ENCODE results near the gene MRPS35.

MRPS35 gene

DNA sequence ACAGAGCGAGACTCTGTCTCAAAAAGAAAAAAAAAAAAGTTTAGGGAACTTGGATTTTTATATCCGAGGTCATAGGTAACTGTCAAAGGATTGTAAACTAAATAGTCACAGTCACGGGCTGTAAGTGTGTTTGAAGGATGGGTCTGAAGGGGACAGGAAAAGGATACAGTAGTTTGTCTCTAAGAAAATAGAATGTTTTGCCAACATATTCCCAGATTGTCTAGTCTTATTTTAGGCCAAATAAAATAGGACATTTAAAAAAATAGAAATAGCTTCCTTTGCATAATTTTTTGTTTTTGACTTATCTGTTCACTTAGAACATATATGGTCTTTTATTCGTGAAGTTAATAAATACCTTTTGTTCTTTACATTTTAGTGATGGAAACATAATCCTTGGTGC, 38.6 kb upstream of the MRPS35 start:
- no peak for TF ChIP-seq FOXP2 (optimal IDR thresholded peaks at IDR 0.05; ENCODE audit: borderline replicate concordance, extremely low read depth, extremely low read length, insufficient read depth)
- no peak for TF ChIP-seq SIN3A (IDR thresholded peaks at IDR 0.05; ENCODE audit: borderline replicate concordance, insufficient read depth, low read length)
- no peak for TF ChIP-seq TAF1 (IDR thresholded peaks at IDR 0.05; ENCODE audit: borderline replicate concordance, insufficient read depth, low read length)

DNA sequence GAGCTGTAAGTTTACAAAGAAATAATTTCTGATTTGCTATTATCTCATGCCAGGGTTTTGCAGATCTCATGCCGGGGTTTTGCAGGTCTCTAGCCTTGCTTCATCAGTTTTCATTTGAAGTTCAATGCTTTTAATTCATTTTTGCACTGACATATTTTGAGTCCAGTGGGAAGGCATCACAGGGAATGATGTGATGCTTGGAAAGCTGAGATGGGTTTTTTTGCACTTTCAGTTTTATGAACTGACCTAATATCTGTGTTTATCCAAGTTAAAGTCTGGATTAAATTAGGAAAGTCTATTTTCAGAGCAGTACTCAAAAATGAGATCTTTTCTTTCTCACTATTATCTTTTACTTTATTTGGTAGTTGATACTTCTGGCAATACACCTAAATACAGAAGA, 38.0 kb upstream of the MRPS35 start:
- TF ChIP-seq, protein P1, sequence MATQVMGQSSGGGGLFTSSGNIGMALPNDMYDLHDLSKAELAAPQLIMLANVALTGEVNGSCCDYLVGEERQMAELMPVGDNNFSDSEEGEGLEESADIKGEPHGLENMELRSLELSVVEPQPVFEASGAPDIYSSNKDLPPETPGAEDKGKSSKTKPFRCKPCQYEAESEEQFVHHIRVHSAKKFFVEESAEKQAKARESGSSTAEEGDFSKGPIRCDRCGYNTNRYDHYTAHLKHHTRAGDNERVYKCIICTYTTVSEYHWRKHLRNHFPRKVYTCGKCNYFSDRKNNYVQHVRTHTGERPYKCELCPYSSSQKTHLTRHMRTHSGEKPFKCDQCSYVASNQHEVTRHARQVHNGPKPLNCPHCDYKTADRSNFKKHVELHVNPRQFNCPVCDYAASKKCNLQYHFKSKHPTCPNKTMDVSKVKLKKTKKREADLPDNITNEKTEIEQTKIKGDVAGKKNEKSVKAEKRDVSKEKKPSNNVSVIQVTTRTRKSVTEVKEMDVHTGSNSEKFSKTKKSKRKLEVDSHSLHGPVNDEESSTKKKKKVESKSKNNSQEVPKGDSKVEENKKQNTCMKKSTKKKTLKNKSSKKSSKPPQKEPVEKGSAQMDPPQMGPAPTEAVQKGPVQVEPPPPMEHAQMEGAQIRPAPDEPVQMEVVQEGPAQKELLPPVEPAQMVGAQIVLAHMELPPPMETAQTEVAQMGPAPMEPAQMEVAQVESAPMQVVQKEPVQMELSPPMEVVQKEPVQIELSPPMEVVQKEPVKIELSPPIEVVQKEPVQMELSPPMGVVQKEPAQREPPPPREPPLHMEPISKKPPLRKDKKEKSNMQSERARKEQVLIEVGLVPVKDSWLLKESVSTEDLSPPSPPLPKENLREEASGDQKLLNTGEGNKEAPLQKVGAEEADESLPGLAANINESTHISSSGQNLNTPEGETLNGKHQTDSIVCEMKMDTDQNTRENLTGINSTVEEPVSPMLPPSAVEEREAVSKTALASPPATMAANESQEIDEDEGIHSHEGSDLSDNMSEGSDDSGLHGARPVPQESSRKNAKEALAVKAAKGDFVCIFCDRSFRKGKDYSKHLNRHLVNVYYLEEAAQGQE (IDR thresholded peaks at IDR 0.05; ENCODE audit: insufficient read depth in 1 of 2, low read depth in 2 of 2, low read length in 2 of 2), result no peak
- TF ChIP-seq FOXP2 (optimal IDR thresholded peaks at IDR 0.05; ENCODE audit: borderline replicate concordance, extremely low read depth, extremely low read length, insufficient read depth) (no peak), TAF1 (IDR thresholded peaks at IDR 0.05; ENCODE audit: borderline replicate concordance, insufficient read depth, low read length) (no peak), POLR2AphosphoS5 (IDR thresholded peaks at IDR 0.05; ENCODE audit: low read depth, low read length) (no peak), SIN3A (IDR thresholded peaks at IDR 0.05; ENCODE audit: borderline replicate concordance, insufficient read depth, low read length) (no peak)

DNA sequence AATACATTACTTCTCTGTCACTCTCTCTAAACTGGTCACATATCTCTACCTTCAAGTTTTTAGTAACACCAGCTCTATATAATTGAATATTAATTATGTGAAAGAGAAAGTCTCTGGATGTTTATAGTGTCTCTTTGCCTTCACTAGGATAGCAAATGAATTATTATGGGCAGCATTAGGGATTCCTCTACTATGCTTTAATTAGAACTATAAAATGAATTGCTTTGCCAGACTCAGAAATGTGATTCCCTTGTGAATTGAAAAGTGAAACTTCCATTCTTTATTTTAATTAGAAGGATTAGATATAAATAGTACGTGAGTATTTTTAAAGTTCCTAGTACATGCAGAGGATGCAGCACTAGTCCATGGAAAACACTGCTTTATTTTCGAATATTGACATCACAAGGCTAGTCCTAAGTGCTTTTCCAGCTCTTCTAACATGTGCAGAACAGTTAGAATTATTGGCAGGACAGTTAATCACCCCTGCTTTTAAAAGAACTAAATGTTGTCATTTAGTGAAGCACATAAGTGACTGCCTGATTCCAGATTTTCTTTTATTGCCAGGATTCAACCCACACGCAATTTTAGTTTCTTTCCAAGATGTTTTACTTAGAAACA, 37.4 kb upstream of the MRPS35 start:
- no peak for TF ChIP-seq POLR2AphosphoS5 (IDR thresholded peaks at IDR 0.05; ENCODE audit: low read depth, low read length)
- TF ChIP-seq SIN3A (IDR thresholded peaks at IDR 0.05; ENCODE audit: borderline replicate concordance, insufficient read depth, low read length), result no peak
- no peak for TF ChIP-seq FOXP2 (optimal IDR thresholded peaks at IDR 0.05; ENCODE audit: borderline replicate concordance, extremely low read depth, extremely low read length, insufficient read depth)

DNA sequence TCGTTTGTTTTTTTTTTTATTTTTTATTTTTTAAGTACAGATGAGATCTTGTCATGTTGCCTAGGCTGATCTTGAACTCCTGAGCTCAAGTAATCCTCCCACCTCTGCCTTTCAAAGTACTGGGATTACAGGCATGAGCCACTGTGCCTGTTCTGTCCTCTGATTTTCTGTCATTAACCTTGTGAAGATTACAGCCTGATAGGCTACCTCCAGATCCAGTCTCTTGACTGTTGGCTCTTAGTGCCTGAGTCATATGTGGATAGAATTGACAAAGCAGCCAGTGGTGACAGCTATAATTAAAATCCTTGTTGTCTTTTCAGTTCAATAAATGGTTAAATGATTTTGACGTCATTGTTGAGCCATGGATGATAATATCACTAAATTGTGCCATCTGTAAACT, 35.6 kb upstream of the MRPS35 start:
- TF ChIP-seq, protein P1 (IDR thresholded peaks at IDR 0.05; ENCODE audit: insufficient read depth in 1 of 2, low read depth in 2 of 2, low read length in 2 of 2), result no peak
- TF ChIP-seq TAF1 (IDR thresholded peaks at IDR 0.05; ENCODE audit: borderline replicate concordance, insufficient read depth, low read length), result no peak
- no peak for TF ChIP-seq FOXP2 (optimal IDR thresholded peaks at IDR 0.05; ENCODE audit: borderline replicate concordance, extremely low read depth, extremely low read length, insufficient read depth)
- no peak for TF ChIP-seq SIN3A (IDR thresholded peaks at IDR 0.05; ENCODE audit: borderline replicate concordance, insufficient read depth, low read length)
- no peak for TF ChIP-seq POLR2AphosphoS5 (IDR thresholded peaks at IDR 0.05; ENCODE audit: low read depth, low read length)

DNA sequence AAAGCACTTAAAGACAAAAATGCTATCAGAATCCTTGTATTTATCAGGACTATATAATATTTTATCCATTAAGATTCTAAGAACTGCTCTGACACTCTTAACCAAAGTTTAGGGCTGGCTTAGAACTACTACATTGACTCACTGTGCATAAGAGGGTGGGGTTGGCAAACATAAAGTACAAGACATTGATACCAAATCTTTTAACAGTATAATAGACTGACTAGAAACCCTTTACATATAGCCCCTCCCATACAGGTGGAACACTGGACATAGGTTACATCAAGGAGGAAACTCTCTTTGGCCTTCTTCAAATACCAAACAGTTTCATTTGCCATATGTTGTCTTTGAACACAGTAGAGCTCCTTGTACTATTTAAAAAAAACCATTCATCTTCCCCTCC, 30.0 kb upstream of the MRPS35 start:
- TF ChIP-seq SIN3A (IDR thresholded peaks at IDR 0.05; ENCODE audit: borderline replicate concordance, insufficient read depth, low read length) (no peak), POLR2AphosphoS5 (IDR thresholded peaks at IDR 0.05; ENCODE audit: low read depth, low read length) (no peak), FOXP2 (optimal IDR thresholded peaks at IDR 0.05; ENCODE audit: borderline replicate concordance, extremely low read depth, extremely low read length, insufficient read depth) (no peak), TAF1 (IDR thresholded peaks at IDR 0.05; ENCODE audit: borderline replicate concordance, insufficient read depth, low read length) (no peak)
- TF ChIP-seq, protein P1 (IDR thresholded peaks at IDR 0.05; ENCODE audit: insufficient read depth in 1 of 2, low read depth in 2 of 2, low read length in 2 of 2), result no peak

DNA sequence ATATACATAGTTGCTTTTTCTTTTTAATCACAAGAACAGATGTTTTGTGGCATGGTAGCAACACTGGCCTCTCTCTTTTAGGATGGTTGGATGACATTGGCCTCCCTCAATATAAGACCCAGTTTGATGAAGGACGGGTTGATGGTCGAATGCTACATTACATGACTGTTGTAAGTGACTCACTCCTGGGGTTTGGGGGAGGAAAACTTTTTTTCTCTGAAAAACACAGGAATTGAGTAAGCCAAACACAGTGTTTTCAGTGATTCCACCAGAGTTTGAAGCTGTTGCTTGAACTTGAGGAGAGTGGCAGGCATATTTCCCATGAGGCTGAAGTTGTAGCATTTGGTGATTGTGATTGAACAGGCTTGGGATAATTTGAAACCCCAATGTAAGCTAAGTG, 28.1 kb upstream of the MRPS35 start:
- TF ChIP-seq FOXP2 (optimal IDR thresholded peaks at IDR 0.05; ENCODE audit: borderline replicate concordance, extremely low read depth, extremely low read length, insufficient read depth), result no peak
- TF ChIP-seq, protein P1 (IDR thresholded peaks at IDR 0.05; ENCODE audit: insufficient read depth in 1 of 2, low read depth in 2 of 2, low read length in 2 of 2), result no peak
- no peak for TF ChIP-seq POLR2AphosphoS5 (IDR thresholded peaks at IDR 0.05; ENCODE audit: low read depth, low read length)
- TF ChIP-seq SIN3A (IDR thresholded peaks at IDR 0.05; ENCODE audit: borderline replicate concordance, insufficient read depth, low read length), result no peak
- TF ChIP-seq TAF1 (IDR thresholded peaks at IDR 0.05; ENCODE audit: borderline replicate concordance, insufficient read depth, low read length), result no peak
